HL-60/S4 treated with retinoic acid at 250 ng/mL for 4 days and 3 days (cell line): ENCODE measurements around the gene GLB1L2.

Experiments used
- in situ Hi-C: fragments of 300-500 bp; cut with MboI; formaldehyde crosslinking; loops from 2 replicates; pipeline ENCODE4 v1.7.0; 2022; ENCODE audit warnings: low sequenced_read_pairs

The GLB1L2 gene

DNA sequence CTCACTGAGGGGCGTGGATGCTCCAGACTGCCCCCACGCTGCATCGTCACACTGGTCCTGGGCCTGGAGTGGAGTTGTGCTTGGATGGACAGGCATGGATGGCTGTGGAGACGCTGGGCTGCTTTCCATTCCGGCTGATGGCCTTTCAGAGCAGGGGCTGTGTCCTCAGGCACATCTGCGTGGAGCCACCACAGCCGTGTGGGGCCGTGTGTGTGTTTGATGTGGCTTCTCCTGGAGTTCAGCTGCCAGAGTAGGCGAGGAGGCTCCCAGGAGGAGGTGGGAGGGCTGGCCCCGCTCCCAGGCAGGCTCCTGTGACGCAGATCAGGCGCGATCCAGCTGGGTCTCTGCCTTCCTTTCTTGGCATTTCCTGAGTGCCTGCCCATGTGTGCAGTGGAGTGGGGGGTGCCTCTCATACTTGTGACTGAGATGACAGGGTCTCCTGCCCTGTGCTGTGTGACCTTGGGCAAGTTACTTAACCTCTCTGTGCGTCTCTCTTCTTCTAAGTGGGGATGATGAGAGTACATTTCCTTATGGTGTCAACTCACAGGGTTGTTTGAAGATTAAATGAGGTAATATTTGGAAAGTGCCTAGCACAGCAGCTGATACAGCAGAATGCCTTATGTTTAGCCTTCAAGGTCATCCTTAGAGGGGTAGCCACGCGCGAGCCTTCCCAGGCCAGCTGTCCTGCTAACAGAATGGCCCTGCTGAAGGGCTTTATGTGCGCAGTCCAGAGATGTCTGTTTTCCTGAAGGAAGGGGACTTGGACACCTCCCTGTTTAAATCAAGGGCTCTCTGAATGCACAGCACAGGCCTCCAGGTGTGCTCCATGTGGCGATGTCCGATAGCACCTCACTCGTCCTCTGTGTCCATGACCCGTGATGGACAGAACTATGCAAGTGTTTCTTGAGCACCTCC lies 33.5 kb downstream of the GLB1L2 start:
- in situ Hi-C loops, result no loop called here

DNA sequence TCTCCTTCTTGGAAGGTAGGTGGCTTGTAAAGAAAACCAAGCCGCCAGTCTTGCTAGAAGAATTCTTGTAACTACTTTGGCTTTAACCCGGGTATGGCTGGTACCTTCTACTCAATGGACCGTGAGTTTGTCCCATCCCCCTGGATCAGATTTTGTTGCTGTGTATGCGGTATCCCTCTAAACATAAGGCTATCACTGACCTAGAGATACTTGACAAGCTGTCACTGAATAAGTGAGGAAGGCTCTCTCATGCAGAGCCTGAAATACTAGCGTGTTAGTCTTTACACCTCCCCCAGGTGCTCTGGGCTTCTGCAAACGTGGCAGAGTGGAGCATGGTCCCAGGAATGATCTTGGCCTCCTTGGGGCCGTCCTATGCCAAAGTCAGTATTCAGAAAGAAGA lies 34.5 kb downstream of the GLB1L2 start:
- in situ Hi-C loops, result no loop called here

DNA sequence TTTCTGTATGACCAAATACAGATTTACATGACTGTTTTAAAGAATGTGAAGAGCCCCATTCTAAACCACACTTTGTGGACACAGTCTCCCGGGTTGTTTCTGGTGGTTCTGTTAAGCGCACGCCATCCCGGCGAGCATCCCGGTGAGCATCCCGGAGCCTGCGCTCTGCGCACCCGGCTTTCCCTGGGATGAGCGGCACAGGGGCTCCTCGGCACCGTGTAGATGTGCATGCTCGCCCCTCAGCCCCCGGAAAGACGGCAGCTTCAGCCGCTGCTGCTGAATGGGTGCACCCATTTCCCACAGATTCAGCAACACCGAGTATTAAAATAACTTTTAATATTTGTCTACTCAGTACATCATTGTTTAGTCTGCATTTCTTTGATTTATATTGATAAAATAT lies 36.0 kb downstream of the GLB1L2 start:
- in situ Hi-C loops, result no loop called here

DNA sequence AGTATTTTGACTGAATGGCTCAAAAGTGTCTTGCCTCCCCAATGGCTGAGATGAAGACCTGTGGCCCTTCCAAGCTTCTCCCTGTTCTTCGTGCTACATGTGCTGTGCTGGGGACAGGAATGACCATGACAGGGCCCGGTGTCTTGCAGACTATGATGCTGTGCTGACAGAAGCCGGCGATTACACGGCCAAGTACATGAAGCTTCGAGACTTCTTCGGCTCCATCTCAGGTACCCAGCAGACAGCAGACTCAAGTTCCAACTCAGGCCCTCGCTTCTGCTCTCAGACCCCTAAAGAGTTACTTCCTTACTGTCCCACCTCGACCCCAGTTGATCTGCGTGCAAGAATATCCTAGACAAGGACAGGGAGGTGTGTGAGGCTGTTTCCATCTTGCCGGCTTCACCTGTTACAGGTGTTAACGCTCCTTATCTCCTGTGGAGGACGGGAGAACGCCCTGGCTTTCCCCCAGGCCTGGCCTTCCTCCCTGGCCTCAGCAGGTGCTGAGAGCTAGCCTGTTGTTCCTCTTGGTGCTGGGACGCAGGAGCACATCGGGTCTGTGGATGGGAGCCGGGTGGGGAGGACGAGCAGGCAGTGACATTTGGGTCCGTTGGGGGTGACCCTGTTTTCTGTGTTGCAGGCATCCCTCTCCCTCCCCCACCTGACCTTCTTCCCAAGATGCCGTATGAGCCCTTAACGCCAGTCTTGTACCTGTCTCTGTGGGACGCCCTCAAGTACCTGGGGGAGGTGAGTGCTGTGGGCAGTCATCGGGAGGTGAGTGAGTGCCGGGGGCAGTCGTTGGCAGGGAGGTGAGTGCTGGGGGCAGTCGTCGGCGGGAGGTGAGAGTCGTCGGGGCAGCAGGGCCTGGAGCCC lies 38.1 kb downstream of the GLB1L2 start:
- in situ Hi-C loops, result no loop called here

DNA sequence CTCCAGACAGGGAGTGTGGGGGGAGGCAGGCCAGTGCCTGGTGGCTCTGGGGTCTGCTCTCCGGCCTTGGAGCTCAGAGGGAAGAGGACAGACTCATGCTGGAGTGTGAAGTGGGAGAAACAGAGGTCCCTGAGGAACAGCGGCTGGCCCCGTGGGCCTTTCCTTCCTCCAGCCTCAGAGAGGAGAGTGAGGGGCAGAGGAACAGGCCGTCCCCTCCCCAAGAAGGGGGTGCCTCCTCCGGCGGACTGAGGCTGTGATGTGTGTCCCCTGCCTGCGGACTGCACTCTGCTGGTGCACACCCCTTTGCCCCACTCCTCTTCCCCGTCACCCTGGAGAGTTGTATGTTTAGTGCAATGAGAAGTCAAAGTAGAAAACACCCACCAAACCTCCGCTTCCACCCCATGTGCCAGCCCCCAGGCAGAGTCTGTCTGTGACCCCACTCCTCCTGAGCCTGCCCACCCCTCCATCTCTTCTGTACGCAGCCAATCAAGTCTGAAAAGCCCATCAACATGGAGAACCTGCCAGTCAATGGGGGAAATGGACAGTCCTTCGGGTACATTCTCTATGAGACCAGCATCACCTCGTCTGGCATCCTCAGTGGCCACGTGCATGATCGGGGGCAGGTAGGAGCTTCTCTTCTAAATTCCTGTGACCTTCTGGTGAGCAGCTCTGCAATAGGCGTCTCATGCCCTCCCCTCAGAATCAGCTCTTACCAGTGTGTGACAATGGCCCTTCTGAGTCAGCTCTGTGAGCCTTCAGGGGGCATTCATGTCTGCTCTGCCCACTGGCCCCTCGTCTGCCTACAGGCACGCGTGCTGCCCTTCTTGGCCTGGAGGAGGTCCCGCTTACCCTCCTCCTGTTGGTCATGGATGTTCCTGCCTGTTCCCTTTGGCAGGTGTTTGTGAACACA lies 39.0 kb downstream of the GLB1L2 start:
- in situ Hi-C loops, result no loop called here

DNA sequence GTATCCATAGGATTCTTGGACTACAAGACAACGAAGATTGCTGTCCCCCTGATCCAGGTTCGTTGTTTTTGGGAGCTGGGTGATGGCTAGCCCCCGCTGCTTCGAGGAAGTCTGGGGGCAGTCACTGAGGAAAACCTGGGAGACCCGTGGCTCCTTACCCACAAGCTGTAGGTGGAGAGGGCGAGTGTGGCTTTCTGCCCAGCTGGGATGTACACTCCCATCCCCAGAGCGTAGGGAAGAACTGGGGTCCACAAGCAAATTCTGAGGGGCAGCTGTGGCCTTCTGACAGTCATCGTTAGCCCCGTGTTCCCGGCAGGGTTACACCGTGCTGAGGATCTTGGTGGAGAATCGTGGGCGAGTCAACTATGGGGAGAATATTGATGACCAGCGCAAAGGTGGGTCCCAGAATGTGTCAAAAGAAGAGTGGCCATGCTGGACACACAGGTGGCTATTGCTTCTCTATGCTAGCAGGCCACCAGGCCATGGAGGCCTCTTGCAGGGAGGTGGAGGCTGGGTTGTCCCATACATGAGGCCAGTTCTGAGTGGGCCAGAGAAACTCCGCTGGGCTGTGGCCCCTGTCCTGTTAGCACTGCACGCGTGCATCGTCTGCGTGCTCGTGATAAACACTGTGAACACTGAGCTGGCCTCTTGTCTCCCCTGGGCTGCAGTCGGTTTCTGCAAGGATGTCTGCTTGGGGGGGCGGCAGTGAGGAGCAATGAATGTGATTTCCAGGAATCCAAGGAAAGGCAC lies 39.8 kb downstream of the GLB1L2 start:
- in situ Hi-C loops, result no loop called here

DNA sequence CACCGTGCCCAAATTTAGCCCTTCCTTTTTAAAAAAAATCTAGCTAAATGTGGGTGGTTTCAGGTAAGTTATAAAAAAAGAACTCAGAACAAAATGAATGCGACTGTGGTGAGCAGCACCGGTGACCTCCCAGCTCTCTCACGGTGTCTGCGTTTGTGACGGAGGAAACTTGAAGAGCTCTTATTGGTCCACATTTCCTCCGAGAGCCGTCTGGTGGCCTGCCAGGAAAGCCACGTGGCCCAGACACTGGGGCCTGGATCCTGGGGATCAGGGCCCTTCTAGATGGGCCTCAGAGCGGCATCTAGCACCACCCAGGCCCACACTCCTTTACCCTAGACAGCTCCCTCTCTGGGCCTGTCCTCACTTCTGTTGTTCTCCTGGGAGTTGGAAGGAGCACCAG lies 40.7 kb downstream of the GLB1L2 start:
- in situ Hi-C loops, result no loop called here

DNA sequence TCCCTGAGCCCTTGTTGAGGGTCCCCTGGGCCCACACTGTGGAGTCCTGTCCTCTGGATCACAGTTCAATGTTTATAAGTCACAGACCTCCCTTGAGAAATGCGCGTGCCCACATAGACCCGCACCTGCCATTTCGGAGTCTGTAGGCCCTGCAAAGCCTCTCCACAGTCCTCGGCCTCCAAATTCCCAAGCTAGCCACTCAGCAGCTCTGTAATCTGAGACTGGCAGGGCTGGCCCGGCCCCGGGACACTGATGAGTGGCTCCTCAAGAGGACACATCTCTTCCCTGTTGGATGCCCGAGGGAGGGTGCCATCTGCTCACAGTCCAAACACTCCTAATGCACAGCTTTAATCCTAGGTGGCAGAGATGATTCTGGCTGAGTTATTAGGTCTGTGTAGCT lies 41.2 kb downstream of the GLB1L2 start:
- in situ Hi-C loops, result no loop called here

DNA sequence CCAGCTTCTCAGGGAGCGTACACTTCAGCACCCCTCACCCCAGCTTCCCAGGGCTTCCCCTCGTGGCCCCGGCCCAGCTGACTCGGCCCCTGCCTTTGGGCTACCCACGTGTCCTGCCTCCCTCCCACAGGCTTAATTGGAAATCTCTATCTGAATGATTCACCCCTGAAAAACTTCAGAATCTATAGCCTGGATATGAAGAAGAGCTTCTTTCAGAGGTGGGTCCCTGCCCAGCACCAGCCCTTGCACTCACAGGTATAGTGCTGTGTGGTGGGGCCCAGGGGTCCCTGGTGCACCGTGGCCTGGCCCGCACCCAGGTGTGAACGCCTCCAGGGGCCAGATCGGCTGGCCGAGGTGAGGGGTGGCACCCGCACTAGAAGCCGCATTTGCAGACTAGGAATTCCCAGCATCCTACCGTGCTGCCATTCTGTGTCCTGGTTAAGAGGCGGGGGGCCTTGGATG lies 41.8 kb downstream of the GLB1L2 start:
- in situ Hi-C loops, result no loop called here

DNA sequence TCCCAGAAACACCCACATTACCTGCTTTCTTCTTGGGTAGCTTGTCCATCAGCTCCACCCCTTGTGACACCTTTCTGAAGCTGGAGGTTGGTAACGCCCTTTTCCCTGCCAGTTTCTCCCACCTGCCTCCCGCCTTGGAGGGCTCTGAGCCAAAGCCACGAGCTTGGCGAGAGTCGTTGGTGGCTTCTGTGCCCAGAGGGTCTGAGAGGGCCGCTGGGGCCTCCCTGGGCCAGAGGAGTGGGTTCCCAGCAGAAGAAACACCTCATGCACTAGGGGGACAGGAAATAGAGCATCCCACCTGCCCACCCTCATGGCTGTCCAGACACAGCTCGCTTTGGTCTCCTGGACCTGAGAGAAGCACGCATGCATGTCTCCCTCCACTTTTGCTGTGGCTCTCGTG lies 42.4 kb downstream of the GLB1L2 start:
- in situ Hi-C loops, result no loop called here

DNA sequence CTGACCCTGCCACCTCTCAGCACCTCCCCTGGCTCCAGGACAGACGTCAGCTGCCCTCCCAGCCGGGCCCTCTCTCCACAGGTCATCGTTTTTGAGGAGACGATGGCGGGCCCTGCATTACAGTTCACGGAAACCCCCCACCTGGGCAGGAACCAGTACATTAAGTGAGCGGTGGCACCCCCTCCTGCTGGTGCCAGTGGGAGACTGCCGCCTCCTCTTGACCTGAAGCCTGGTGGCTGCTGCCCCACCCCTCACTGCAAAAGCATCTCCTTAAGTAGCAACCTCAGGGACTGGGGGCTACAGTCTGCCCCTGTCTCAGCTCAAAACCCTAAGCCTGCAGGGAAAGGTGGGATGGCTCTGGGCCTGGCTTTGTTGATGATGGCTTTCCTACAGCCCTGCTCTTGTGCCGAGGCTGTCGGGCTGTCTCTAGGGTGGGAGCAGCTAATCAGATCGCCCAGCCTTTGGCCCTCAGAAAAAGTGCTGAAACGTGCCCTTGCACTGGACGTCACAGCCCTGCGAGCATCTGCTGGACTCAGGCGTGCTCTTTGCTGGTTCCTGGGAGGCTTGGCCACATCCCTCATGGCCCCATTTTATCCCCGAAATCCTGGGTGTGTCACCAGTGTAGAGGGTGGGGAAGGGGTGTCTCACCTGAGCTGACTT lies 43.2 kb downstream of the GLB1L2 start:
- in situ Hi-C loops, result no loop called here

DNA sequence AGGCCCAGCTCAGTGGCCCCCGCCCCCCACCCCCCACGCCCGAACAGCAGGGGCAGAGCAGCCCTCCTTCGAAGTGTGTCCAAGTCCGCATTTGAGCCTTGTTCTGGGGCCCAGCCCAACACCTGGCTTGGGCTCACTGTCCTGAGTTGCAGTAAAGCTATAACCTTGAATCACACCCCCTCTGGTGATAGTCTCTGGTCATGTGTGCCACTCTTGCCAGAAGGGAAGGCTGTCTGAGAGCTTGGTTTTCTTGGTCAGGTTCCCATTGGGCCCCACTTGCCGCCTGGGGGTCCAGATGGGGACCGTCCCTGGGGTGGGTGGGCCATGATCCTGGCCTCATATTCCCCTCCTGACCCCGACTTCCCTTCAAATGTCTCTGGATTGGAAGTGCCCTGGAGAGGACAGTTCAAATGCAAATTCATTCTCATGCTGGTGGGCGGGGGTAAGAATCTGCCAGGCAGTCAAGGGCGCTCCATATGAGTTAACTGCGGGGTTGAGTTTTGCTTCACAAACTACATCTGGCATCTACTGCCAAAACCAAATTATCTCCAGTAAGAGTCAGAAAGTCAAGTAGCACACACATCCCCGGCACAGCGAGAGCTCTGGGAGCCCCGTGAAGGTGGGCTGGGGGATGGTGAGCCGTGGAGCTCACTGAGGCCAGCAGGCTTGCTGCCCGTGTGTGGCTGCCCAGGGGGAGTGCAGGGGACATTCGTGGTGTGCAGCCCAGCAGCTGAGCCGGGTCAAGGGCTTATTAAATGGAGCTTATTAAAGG lies 44.5 kb downstream of the GLB1L2 start:
- in situ Hi-C loops, result no loop called here

DNA sequence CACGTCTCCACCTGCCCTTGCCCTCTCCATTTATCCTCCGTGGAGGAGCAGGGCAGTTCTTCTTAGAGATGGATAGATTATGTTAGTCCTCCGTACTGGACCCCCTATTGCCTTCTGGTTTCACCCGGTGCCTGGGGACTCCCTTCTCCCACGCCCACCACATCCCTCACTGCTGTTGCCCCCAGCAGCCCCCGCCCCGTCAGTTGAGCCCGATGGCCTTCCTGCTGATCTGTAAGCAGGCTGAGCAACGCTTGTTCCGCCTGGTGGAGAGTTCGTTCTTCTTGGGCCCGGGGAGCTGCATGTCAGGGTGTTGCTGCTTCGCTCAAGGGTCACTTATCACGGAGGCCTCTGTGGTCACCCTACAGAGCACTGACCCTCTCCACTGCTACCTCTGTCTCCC lies 46.1 kb downstream of the GLB1L2 start:
- in situ Hi-C loops, result no loop called here

DNA sequence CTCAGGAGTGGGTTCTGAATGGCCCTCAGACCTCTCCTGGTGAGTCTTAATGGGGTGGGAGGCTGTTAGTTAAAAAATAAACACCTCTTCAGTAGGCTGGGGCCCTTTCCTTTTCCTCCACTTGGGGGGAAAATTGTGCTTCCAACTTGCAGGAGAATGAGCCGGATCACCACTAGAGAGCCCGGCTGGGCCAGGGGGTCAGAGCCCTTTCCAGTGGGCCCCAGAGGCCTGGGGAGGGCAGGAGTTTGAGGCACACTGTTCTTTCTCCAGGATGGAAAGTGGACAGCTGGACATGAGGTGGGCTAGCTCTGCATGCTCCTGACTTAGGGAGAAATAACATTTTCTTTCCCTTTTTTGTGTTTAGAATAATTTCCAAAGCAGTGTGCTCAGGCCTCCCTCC lies 47.5 kb downstream of the GLB1L2 start:
- in situ Hi-C loops, result no loop called here

DNA sequence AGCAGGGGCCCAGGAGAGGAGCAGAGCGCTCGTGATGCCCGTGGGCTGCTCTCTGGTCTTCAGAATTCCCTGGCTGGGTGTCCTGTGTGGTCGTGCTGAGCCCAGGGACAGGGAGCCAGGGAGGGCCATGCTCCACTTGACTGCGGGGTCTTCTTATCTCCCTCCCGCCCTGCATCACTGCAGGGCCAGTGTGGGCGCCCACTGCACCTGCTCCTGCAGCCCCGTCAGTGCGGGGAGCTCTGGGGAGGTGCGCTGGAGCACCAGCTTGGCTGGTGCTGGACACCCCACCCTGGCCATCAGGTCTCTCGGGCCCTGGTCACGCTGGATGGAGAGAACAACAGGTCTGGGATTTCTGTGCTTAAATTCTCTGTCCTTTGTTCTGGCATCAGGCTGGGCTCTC lies 48.4 kb downstream of the GLB1L2 start:
- in situ Hi-C loops, result no loop called here

DNA sequence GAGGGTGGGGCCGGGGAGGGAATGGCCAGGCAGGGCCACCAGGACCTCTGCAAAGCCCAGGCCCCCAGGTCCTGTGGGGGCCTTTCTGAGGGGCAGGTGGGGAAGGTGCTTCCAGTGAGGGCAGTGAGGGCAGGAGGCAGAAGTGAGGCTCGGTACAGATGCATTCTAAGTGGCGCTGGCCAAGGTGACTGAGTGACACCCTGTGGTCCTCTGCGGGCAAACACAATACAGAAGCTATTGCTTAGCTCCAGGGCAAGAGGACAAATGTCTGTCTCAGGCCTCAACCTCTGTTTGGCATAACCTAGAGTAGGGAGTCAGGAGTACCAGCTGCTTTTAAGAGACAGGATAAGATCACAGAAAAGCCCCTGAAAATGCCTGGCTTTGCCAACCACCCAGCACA lies 49.0 kb downstream of the GLB1L2 start:
- in situ Hi-C loops, result no loop called here

DNA sequence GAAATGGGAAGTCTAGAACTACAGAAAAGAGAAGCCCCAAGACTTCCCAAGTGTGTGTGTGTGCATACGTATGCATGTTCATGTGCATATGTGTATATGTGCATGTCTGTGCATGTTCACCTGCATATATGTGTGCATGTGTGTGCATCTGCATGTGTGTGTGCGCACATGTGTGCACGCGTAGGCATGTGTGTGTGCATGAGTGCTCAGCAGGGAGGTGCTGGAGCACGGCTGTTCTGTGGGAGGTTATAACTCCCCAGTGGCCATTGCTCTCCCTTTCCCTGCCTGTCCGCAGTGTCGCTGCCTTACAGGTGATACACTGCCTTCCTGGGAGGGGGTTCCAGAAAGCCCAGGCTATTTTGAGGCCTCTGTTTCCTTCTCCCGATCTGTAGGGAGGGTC lies 50.5 kb downstream of the GLB1L2 start:
- in situ Hi-C loops, result no loop called here

DNA sequence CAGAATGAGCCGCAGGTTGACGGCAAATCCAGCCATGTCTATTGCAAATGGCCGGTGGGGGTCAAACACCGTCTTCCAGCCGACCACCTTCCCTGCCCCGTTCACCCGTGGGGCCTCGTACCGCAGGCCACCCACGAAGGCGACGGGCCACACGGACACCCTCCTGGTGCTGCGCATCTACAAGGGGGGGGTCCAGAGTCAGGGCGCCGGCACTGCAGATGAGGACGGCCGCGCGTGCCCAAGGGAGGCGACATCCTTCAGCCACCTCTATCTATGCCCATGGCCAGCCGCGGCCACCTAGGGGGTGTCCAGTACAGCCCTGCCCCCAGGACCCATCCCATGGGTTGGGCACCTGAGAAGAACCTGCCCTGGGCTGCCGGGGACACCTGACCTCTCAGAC lies 51.0 kb downstream of the GLB1L2 start:
- in situ Hi-C loops, result no loop called here
